Mesothelial cell of epicardium (in vitro differentiated cells): ENCODE measurements around the gene FAM20B. TPM values are rescaled to one million over a fixed set of nuclear protein-coding genes. Genes with fewer than 3 reads are reported as not detected.

Experiments used
- DNase-seq, 2 experiments: peaks; one replicate each; pipeline ENCODE4 v3.0.0; 2021; ENCODE audit warnings: low spot score in 2 of 2; ENCODE audit not compliant: unreplicated experiment in 2 of 2
- H3K27ac Mint-ChIP-seq: 2 replicates; pipeline ENCODE4 v1.8.0; 2021; ENCODE audit warnings: mixed read lengths
- H3K27me3 Mint-ChIP-seq: 2 replicates; pipeline ENCODE4 v1.8.0; 2021; ENCODE audit warnings: low read depth, mixed read lengths
- H3K36me3 Mint-ChIP-seq: 2 replicates; pipeline ENCODE4 v1.8.0; 2021; ENCODE audit warnings: mixed read lengths
- H3K4me1 Mint-ChIP-seq: 2 replicates; pipeline ENCODE4 v1.8.0; 2021; ENCODE audit warnings: mixed read lengths
- H3K4me3 Mint-ChIP-seq: 2 replicates; pipeline ENCODE4 v1.8.0; 2021; ENCODE audit warnings: mild to moderate bottlenecking, moderate library complexity, mixed read lengths
- H3K9me3 Mint-ChIP-seq: 2 replicates; pipeline ENCODE4 v1.8.0; 2021; ENCODE audit warnings: mixed read lengths
- CTCF ChIP-seq: fragments of 200-600 bp; sonication (generic); IDR thresholded peaks from one replicate; pipeline ENCODE4 v1.5.0; 2021; ENCODE audit warnings: antibody characterized with exemption; ENCODE audit not compliant: unreplicated experiment
- total RNA-seq: library from RNA; stranded (reverse); gene quantifications from 3 replicates; pipeline ENCODE4 v1.2.1, GENCODE V29; 2021

The FAM20B gene
- total RNA-seq, 1 donor from 2014 or later: 52.2 TPM

- TF ChIP-seq CTCF: no peak
- H3K27ac Mint-ChIP-seq: no peak overlapping the region
- no peak overlapping the region for H3K4me3 Mint-ChIP-seq
- H3K36me3 Mint-ChIP-seq: peaks cover 39% of the 10 kb centered on the region
- no peaks in the 10 kb centered on the region for H3K9me3 Mint-ChIP-seq
- H3K27me3 Mint-ChIP-seq: no peaks in the 10 kb centered on the region
- H3K4me1 Mint-ChIP-seq: peaks cover 3% of the 10 kb centered on the region
- DNase-seq: no peak
These were observed 67.3 kb downstream of the FAM20B start for GRCh38 chr1:179092896-179093461.

- H3K4me1 Mint-ChIP-seq: peaks cover 3% of the 10 kb centered on the region
- peak overlapping the region; percentile 48 for H3K27ac Mint-ChIP-seq
- H3K9me3 Mint-ChIP-seq: no peaks in the 10 kb centered on the region
- H3K36me3 Mint-ChIP-seq: peaks cover 39% of the 10 kb centered on the region
- no peaks in the 10 kb centered on the region for H3K27me3 Mint-ChIP-seq
- DNase-seq: no peak
- no peak for TF ChIP-seq CTCF
- H3K4me3 Mint-ChIP-seq: no peak overlapping the region
These were observed 69.1 kb downstream of the FAM20B start for GRCh38 chr1:179094818-179095217.

- Mint-ChIP-seq H3K36me3 (peaks cover 38% of the 10 kb centered on the region), H3K4me1 (peaks cover 3% of the 10 kb centered on the region)
- no peak for DNase-seq
These were observed 69.7 kb downstream of the FAM20B start for GRCh38 chr1:179095377-179095776.

GRCh38 chr1:179095924-179096323 lies 70.2 kb downstream of the FAM20B start:
- Mint-ChIP-seq H3K4me1 (peaks cover 3% of the 10 kb centered on the region), H3K4me3 (no peak overlapping the region), H3K27me3 (no peaks in the 10 kb centered on the region), H3K27ac (no peak overlapping the region), H3K36me3 (peaks cover 41% of the 10 kb centered on the region), H3K9me3 (no peaks in the 10 kb centered on the region)
- TF ChIP-seq CTCF: no peak
- no peak for DNase-seq

More at GRCh38 chr1:179095377-179095776, 69.7 kb downstream of the FAM20B start:
- no peak overlapping the region for H3K4me3 Mint-ChIP-seq
- H3K27me3 Mint-ChIP-seq: no peaks in the 10 kb centered on the region
- no peak for TF ChIP-seq CTCF
- no peak overlapping the region for H3K27ac Mint-ChIP-seq
- no peaks in the 10 kb centered on the region for H3K9me3 Mint-ChIP-seq

GRCh38 chr1:179099891-179100290 lies 74.2 kb downstream of the FAM20B start:
- Mint-ChIP-seq H3K9me3 (no peaks in the 10 kb centered on the region), H3K36me3 (peaks cover 25% of the 10 kb centered on the region), H3K27ac (no peak overlapping the region), H3K4me3 (no peak overlapping the region), H3K4me1 (peaks cover 2% of the 10 kb centered on the region), H3K27me3 (no peaks in the 10 kb centered on the region)
- TF ChIP-seq CTCF: no peak
- DNase-seq: no peak

GRCh38 chr1:179101566-179101965 lies 75.9 kb downstream of the FAM20B start:
- DNase-seq: no peak
- Mint-ChIP-seq H3K36me3 (peaks cover 17% of the 10 kb centered on the region), H3K9me3 (no peaks in the 10 kb centered on the region), H3K4me1 (peaks cover 9% of the 10 kb centered on the region), H3K27ac (no peak overlapping the region), H3K4me3 (no peak overlapping the region), H3K27me3 (no peaks in the 10 kb centered on the region)
- TF ChIP-seq CTCF: no peak
